Upper lobe of left lung (tissue), 4 donors: ENCODE measurements around the gene KCNQ2.

Source experiments
- EP300 ChIP-seq, 4 donors: sonication (generic); formaldehyde crosslinking; IDR thresholded peaks; one replicate each; pipeline ENCODE4 v1.5.1; 2017; ENCODE audit warnings: antibody characterized with exemption in 4 of 4, control low read depth in 2 of 4
- POLR2A ChIP-seq, 4 donors: fragments of 450-650 bp; IDR thresholded peaks; one replicate each; pipeline ENCODE4 v1.5.1; 2016 to 2017; ENCODE audit warnings: antibody characterized with exemption in 4 of 4, mild to moderate bottlenecking in 2 of 4
- TF ChIP-seq, protein P1 (sequence below), 6 experiments: fragments of 450-650 bp in 4 of 6; fragments of 200-600 bp in 2 of 6; sonication (generic) in 2 of 6; IDR thresholded peaks; one replicate each; pipeline ENCODE4 v1.5.1; 2016 to 2019; ENCODE audit warnings: antibody characterized with exemption in 6 of 6

DNA sequence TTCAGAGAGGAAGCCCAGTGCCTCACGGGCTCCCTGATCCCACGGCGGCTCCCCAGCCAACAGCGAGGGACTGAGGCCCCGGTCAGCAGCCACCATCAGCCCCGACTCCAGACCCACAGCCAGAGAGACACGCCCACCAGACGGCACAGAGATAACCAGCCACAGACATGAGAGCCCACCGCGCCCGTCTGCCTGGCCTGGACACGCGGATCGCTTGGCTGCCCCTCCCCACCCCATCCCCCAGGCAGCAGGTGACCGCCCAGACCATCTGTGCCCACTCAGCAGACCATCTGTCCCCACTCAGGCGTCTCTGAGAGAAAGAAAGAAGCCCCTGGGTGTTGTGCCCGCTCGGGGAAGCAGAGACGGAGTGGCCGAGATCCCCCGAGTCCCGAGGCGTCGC lies 55.8 kb downstream of the KCNQ2 start:
- TF ChIP-seq, protein P1, sequence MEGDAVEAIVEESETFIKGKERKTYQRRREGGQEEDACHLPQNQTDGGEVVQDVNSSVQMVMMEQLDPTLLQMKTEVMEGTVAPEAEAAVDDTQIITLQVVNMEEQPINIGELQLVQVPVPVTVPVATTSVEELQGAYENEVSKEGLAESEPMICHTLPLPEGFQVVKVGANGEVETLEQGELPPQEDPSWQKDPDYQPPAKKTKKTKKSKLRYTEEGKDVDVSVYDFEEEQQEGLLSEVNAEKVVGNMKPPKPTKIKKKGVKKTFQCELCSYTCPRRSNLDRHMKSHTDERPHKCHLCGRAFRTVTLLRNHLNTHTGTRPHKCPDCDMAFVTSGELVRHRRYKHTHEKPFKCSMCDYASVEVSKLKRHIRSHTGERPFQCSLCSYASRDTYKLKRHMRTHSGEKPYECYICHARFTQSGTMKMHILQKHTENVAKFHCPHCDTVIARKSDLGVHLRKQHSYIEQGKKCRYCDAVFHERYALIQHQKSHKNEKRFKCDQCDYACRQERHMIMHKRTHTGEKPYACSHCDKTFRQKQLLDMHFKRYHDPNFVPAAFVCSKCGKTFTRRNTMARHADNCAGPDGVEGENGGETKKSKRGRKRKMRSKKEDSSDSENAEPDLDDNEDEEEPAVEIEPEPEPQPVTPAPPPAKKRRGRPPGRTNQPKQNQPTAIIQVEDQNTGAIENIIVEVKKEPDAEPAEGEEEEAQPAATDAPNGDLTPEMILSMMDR (IDR thresholded peaks at IDR 0.05), result no peak
- TF ChIP-seq POLR2A (IDR thresholded peaks at IDR 0.05), result no peak
- TF ChIP-seq EP300 (IDR thresholded peaks at IDR 0.05), result no peak
